Superior temporal gyrus (tissue), 1 donor: ENCODE data around the gene GUCY1B1.
A peak's percentile ranks its signal among the peaks of the same experiment; 100 is the strongest.

Source experiments
- DNase-seq: peaks from one replicate; pipeline ENCODE4 v3.0.0-alpha.2; 2016; ENCODE audit errors: extremely low spot score

The GUCY1B1 gene

GRCh38 chr4:155799116-155799793, 40.4 kb downstream of the GUCY1B1 start:
- no peak for DNase-seq

- DNase-seq: no peak
Observed at GRCh38 chr4:155799794-155800123, 40.9 kb downstream of the GUCY1B1 start.

DNA sequence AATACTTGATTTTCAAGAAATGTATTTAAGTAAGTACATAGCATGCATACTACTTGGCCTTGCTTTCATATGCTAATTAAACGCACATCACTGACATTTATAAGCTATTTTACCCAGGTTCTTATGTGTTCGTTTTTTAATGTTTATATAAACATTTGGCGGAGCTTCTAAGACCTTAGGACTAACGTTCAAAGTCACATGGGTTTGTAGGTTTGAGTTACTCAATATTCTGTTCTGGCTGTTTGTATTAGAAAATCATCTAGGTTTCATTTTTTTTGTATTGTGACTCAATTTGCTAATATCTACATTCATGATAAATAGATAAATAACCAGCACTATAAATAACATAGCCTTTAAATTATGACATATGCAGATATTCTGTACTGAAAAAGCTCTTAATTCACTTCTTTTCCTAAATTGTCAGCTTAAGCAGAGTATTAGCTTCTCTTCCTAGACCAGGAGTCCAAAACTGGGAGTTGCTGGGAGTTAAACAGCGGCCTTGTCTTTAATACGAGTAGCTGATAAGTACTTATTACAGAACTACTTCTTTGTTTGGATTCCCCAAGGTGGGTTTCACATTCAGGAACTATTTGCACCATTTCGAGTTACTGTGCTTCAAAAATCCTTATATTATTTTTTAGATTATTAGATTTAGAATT, 42.0 kb downstream of the GUCY1B1 start:
- no peak for DNase-seq

GRCh38 chr4:155802190-155802959, 43.6 kb downstream of the GUCY1B1 start:
- DNase-seq: peak; percentile 37

DNA sequence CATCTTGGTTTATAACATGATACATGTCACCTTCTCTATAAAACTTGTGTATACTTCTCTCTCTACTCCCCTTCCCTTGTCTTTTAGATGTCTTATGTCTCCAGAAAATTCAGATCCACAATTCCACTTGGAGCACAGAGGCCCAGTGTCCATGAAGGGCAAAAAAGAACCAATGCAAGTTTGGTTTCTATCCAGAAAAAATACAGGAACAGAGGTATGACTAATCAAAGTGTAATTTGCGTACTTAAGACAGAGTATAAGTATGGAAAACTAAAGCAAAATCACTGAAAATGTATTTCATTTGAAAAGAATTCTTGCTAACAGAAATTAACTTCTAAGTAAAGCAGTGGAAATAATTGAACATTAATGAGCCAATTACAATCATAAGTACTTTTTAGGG, 46.2 kb downstream of the GUCY1B1 start:
- DNase-seq: no peak

- DNase-seq: no peak
Observed at GRCh38 chr4:155807021-155807420, 48.2 kb downstream of the GUCY1B1 start.

- peak; percentile 85 for DNase-seq
Observed at GRCh38 chr4:155809835-155810234, 51.0 kb downstream of the GUCY1B1 start.

DNA sequence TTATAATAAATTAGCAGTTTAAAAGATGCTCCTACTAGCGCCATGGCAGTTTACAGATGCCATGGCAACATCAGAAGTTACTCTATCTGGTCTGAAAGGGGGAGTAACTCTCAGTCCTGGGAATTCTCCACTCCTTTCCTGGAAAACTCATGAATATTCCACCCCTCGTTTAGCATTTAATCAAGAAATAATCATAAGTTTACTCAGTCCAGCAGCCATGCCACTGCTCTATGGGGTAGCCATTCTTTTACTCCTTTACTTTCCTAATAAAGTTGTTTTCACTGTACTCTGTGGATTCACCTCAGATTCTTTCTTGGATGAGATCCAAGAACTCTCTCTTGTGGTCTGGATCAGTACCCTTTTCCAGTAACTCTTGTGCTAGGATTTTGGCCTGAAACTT, 52.3 kb downstream of the GUCY1B1 start:
- DNase-seq: no peak

DNA sequence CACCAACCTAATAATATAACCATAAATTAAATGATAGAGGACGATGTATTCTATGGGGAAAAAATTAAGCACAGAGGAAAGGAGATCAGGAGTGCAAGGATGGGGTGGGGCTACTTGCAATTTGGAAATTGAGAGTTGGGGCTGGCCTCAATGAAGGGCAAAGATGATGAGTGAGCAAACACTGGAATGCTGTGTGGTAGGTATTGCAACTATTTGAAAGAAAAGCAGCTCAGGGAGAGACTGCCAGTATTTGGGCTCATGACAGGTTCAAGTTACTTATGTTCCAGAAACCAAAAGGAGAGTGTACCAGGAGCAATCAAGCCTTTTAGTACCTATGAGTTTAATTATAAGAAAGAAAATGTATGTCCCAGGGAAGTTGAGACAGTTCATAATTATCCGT, 59.8 kb downstream of the GUCY1B1 start:
- no peak for DNase-seq

- DNase-seq: no peak
Observed at GRCh38 chr4:155819066-155819465, 60.2 kb downstream of the GUCY1B1 start.

DNA sequence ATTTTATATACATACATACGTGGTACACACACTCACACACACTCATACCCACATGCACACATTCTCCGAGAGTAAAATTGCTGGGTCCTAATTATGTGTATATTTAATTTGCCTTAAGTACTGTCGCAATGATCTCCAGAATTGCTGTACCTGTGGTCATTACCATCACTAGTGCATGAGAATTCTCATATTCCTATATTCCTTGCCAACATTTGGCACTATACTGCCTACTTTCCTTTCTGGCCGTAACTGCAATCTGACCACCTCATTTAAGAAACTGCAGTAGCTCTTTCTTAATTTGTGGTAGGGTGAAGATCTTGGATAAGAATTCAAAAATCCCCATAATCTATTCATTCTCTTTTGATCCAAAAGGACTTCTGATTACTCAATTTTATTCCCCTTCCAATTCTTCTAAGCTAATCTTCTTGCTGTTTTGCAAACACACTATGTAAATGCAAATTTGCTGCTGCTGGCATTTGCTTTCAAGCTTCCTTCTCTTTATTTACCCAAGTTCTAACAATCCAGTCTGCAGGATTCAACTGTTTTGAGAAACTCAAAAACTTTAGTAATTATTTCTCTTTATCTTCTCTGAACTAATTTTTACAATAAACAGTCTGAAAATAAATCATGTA, 62.2 kb downstream of the GUCY1B1 start:
- DNase-seq: no peak

- no peak for DNase-seq
Observed at GRCh38 chr4:155822572-155822971, 63.8 kb downstream of the GUCY1B1 start.

GRCh38 chr4:155828628-155829027, 69.8 kb downstream of the GUCY1B1 start:
- DNase-seq: no peak

DNA sequence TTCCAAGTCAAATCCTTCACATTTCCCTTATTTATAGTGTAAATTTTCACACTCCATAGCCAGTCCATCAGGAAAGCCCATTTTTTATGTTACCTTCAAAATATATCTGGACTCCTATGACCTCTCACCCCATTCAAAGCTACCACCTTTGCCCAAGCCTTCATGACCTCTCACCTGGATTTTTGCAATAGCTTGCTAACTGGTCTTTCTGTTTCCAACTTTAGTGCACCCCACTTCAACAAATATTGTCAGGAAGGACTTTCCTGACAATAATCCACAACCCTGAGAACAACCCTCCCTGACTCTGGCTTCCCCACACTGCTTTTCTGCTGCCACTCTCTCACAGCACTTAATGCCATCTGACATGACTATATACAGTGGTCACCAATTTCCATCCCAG, 73.8 kb downstream of the GUCY1B1 start:
- DNase-seq: no peak

DNA sequence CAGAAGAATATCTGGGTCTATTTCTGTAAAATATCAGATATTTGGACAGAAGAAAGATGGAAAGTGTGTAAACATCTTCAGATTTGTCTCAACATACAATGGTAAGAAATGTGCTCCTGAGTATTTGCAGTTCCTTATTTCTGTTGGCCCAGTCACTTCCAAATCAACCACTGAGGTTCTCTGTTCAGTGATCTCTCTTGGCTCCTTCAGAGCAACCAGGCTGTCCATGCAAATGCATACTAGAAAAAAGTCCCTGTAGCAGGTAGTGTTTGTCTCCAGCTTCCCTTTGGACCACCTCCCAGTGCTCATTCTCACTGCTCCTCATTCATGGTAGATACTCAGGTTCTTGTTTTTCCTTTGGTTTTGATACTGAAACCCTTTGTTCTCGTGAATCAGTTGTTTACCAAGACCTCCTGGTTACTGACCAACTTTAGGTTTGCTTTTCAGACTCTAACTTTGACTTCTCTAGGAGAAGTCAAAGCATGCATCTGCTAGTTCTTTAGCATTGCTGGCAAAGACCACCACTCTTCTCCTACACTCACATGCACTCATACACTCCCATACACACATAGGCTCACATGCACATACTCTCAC, 78.5 kb downstream of the GUCY1B1 start:
- DNase-seq: no peak

DNA sequence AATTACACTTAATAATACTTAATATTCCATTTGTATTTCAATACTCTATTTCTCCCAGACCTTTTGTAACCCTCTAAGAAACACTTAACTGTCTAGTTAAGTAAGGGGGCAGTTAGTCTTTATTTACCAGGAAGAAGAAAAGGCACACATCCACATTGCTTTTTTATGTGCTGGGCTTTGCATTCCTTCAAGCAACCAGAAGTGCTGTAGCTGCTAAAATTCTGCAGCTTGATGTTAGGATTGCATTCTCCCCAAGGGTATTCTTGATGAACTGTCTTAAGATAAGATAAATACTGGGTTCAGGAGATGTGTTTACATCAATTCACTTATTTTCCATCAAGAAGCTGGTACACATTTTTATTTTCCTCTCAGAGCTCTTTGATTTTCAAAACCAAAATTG, 83.3 kb downstream of the GUCY1B1 start:
- DNase-seq: no peak

- DNase-seq: no peak
Observed at GRCh38 chr4:155846929-155847328, 88.1 kb downstream of the GUCY1B1 start.

DNA sequence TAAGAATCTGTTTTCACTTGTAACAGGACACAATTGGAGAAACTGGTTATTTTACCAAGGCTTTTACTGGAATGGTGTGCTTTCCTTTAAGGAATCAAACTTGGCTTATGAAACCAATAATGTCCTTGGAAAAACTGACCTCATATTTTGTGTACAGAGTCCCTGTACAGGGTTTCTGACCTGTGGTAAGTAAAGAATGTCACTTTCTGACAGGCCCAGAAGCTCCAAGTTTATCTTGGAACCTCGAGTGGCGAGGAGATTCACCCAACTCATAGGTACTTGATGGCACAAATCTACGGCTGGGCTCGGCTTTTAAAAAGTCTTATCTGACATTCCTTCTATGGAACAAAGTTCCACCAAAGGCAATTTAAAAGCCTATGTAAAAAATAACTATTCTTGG, 90.2 kb downstream of the GUCY1B1 start:
- DNase-seq: no peak

DNA sequence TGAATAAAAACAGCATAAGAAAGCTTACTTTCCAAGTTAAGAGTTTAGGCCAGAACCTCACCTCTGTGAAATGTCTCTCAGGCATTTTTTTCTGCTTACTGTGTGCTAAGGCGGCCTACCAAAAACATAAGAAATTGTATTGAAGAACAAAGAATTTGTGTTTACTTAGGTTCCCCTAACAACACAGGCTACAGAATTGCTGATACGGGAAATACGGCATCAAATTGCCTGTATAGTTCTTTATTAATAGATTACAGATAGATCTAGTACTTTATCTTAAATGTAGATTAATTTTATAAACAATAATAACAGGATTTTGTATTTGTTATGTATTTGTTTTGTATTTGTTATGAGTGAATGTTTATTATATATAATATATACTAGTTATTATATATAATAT, 94.4 kb downstream of the GUCY1B1 start:
- DNase-seq: no peak

DNA sequence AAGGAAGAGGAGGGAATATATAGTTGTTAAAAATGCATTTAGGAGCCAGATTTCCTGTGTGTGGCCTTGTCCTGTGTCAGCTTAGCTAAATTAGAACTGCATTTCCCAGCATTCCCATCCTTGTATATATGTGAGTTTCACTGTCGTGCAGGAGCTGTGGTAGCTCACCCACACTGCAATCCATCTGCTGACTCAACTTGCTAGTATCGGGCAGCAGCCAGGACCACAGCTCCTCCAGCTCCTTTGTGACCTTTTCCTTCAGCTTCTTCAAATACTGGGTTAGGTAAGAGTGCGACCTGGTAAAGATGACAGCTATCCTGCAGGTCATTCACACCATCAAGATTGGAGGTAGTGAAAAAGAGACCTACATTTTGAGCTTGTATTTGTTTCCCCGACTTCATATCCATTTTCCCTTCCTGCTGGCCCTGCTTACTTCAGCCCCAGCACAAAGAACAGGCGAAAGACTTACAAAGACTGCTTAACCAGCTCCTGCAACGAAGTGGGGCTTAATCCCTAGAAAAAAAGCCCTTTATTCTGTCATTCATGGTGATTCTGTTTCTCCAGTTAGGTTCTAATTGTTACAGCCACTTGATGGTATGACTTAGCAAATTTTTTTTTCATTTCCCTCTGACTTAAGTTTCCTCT, 95.9 kb downstream of the GUCY1B1 start:
- DNase-seq: peak; percentile 14

DNA sequence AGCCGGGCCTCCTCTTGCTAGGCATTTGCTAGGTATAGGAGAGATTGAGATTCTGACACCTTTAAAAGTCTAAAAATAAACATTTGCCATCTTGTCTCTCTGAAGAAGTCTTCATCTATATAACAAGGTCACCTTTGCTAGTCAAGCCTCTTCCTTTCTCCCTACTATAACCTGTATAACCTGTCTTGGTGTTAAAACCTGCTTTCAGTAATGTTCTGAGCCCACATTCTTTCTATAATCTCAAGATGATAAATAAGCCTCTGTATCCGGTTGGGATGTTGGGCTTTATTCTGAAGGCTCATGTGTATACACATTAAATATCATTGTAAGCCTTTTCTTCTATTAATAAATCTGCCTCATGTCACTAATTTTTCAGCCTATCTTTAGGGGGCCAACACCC, 97.1 kb downstream of the GUCY1B1 start:
- DNase-seq: no peak
